Ramos (cell line): ENCODE results near the gene UBE2I.
"Not testable (repeated sequence)": the region's sequence is repeated elsewhere in the genome, so short reads cannot be mapped to it uniquely, and the experiment has no call there.

Source experiments
- in situ Hi-C: fragments of 300-500 bp; cut with MboI; formaldehyde crosslinking; loops from one replicate; pipeline ENCODE4 v1.14.3; 2022; ENCODE audit warnings: low sequenced_read_pairs; ENCODE audit not compliant: unreplicated experiment

UBE2I gene

GRCh38 chr16:1325673-1326371 is 16.4 kb downstream of the UBE2I start:
- in situ Hi-C loops: no loop called here

GRCh38 chr16:1326391-1326790 is 17.0 kb downstream of the UBE2I start:
- in situ Hi-C loops: no loop called here

- in situ Hi-C loops: no loop called here
These were observed 17.6 kb downstream of the UBE2I start for GRCh38 chr16:1326946-1327618.

GRCh38 chr16:1327619-1327947 is 18.1 kb downstream of the UBE2I start:
- in situ Hi-C loops: no loop called here

- in situ Hi-C loops: not testable (repeated sequence)
These were observed 18.7 kb downstream of the UBE2I start for GRCh38 chr16:1328136-1328535.

GRCh38 chr16:1328961-1329360 is 19.5 kb downstream of the UBE2I start:
- in situ Hi-C loops: not testable (repeated sequence)

GRCh38 chr16:1330260-1330914 is 21.0 kb downstream of the UBE2I start:
- in situ Hi-C loops: no loop called here

- in situ Hi-C loops: no loop called here
These were observed 21.7 kb downstream of the UBE2I start for GRCh38 chr16:1330931-1331711.

- in situ Hi-C loops: no loop called here
These were observed 22.5 kb downstream of the UBE2I start for GRCh38 chr16:1331712-1332617.

- in situ Hi-C loops: no loop called here
These were observed 23.2 kb downstream of the UBE2I start for GRCh38 chr16:1332618-1333148.

- in situ Hi-C loops: no loop called here
These were observed 23.8 kb downstream of the UBE2I start, which contains the start of gene BAIAP3 for GRCh38 chr16:1333149-1333812. TSS of gene BAIAP3 (plus strand) at chr16:1333645. CDS start at chr16:1338550, 4,905 bp downstream.

- in situ Hi-C loops: no loop called here
These were observed 24.6 kb downstream of the UBE2I start for GRCh38 chr16:1333854-1334700.

- in situ Hi-C loops: no loop called here
These were observed 25.3 kb downstream of the UBE2I start for GRCh38 chr16:1334739-1335138.

- in situ Hi-C loops: no loop called here
These were observed 26.0 kb downstream of the UBE2I start for GRCh38 chr16:1335211-1335971.

- in situ Hi-C loops: no loop called here
These were observed 26.6 kb downstream of the UBE2I start for GRCh38 chr16:1335996-1336395.

- in situ Hi-C loops: no loop called here
These were observed 27.2 kb downstream of the UBE2I start for GRCh38 chr16:1336619-1337018.

- in situ Hi-C loops: no loop called here
These were observed 28.1 kb downstream of the UBE2I start for GRCh38 chr16:1337486-1337885.
